Measurements from ENCODE around the gene ADCY4. TPM values are rescaled to one million over a fixed set of nuclear protein-coding genes. Genes with fewer than 3 reads are reported as not detected.
"Not testable (repeated sequence)": the region's sequence is repeated elsewhere in the genome, so short reads cannot be mapped to it uniquely, and the experiment has no call there.

Gene ADCY4
- total RNA-seq, 4 donors from 2014 or later = 13.3 to 40.5 (median 22.6) TPM

DNA sequence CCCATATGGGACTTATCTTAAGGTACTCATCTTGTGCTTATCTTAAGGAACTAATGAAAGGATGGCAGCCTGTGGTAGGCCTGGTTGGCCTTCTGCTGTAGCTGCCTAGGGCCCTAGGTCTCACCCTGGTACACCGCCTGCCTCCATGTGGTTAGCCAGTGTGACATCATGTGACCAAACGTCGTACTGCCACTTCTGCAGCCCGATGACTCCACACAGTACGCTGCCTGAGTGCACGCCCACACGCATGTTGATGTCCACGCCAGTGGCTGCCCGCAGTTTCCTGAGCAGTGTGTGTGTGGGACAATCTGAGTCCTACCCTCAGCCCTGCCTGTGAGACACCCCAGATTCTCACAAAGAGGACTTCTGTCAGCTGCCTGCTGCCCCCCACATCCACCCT is 5.1 kb downstream of the ADCY4 start:
- peaks cover 0 to 39% (median 12%) of the 10 kb centered on the region in 3 donors for H3K4me1 ChIP-seq
- peaks cover 50% of the 10 kb centered on the region for H3K27me3 ChIP-seq
- no peaks in the 10 kb centered on the region for H3K9me3 ChIP-seq
- 40 to 93% methylated on average over 1 to 3 of the region's 9 CpGs for WGBS, 2 donors (ENCODE audit: low coverage in 1 of 2)
- peak overlapping the region in 1 of 4 donors; percentile 37 for H3K27ac ChIP-seq
- ATAC-seq = no peak
- no peaks in the 10 kb centered on the region for H3K36me3 ChIP-seq
- H3K4me3 ChIP-seq = no peak overlapping the region
- TF ChIP-seq, protein P1, sequence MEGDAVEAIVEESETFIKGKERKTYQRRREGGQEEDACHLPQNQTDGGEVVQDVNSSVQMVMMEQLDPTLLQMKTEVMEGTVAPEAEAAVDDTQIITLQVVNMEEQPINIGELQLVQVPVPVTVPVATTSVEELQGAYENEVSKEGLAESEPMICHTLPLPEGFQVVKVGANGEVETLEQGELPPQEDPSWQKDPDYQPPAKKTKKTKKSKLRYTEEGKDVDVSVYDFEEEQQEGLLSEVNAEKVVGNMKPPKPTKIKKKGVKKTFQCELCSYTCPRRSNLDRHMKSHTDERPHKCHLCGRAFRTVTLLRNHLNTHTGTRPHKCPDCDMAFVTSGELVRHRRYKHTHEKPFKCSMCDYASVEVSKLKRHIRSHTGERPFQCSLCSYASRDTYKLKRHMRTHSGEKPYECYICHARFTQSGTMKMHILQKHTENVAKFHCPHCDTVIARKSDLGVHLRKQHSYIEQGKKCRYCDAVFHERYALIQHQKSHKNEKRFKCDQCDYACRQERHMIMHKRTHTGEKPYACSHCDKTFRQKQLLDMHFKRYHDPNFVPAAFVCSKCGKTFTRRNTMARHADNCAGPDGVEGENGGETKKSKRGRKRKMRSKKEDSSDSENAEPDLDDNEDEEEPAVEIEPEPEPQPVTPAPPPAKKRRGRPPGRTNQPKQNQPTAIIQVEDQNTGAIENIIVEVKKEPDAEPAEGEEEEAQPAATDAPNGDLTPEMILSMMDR (IDR thresholded peaks at IDR 0.05) = no peak
- TF ChIP-seq EP300 (IDR thresholded peaks at IDR 0.05) (no peak), POLR2A (IDR thresholded peaks at IDR 0.05) (no peak), POLR2AphosphoS5 (IDR thresholded peaks at IDR 0.05) (no peak)

DNA sequence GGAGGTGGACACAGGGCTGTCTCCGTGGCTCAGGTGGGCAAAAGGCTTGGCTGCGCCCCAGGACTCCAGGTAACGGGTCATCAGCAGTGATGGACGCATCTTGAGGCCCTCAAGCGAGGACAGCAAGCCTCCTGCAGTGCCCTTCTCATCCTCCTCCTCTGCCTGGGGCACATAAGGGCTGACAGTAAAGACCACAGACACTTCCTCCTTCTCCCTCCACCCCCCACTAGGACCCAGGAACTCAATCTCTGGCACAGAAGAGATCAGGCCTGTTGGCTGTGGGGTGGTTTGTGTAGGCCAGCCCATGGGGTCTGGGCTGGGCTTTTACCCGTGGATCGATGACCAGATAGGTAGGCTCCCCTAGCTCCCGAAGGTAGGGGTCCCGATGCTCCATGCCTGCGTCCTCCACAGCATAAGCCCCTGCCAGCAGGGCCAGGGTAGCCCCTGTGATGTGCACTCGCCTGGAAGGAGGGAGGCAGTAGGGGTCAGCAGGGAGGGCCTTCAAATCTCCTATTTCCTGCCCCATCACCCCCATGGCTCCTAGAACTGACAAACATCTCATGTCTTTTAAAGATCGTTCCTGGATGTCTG is 5.7 kb downstream of the ADCY4 start:
- Histone ChIP-seq H3K27me3 (peaks cover 44% of the 10 kb centered on the region), H3K27ac (peak overlapping the region in 1 of 4 donors; percentile 37), H3K36me3 (peaks cover 0 to under 1% of the 10 kb centered on the region in 2 donors), H3K4me3 (no peak overlapping the region), H3K9me3 (no peaks in the 10 kb centered on the region), H3K4me1 (peaks cover 0 to 33% (median 6%) of the 10 kb centered on the region in 3 donors)
- 62 to 84% methylated on average over 3 to 6 of the region's 12 CpGs for WGBS, 2 donors (ENCODE audit: low coverage in 1 of 2)
- ATAC-seq = no peak
- TF ChIP-seq EP300 (IDR thresholded peaks at IDR 0.05) (no peak), POLR2AphosphoS5 (IDR thresholded peaks at IDR 0.05) (no peak), POLR2A (IDR thresholded peaks at IDR 0.05) (no peak)
- TF ChIP-seq, protein P1 (IDR thresholded peaks at IDR 0.05) = no peak

DNA sequence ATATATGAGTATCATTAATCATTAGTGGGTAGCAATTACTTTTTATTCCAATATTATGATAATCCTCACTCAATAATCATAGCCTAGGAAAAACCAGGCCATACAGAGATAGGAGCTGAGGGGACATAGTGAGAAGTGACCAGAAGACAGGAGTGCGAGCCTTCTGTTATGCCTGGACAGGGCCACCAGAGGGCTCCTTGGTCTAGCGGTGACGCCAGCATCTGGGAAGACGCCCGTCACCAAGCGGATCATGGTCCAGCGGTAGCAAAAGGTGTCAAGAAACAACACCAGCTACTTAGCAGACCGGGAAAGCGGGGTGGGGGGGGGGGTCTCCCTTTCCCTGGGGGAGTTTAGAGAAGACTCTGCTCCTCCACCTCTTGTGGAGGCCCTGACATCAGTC is 7.0 kb downstream of the ADCY4 start:
- peaks cover 32% of the 10 kb centered on the region for H3K27me3 ChIP-seq
- H3K4me1 ChIP-seq = peaks cover 0 to 21% (median 6%) of the 10 kb centered on the region in 3 donors
- WGBS, 2 donors (ENCODE audit: low coverage in 1 of 2) = 0% methylated on average over 1 of the region's 9 CpGs
- peak overlapping the region in 1 of 4 donors; percentile 9 for H3K27ac ChIP-seq
- H3K9me3 ChIP-seq, ATAC-seq, H3K36me3 ChIP-seq, H3K4me3 ChIP-seq: not testable (repeated sequence)
- TF ChIP-seq, protein P1 (IDR thresholded peaks at IDR 0.05) = peak in 3 of 4 experiments; percentile 65 to 79 (median 74)

DNA sequence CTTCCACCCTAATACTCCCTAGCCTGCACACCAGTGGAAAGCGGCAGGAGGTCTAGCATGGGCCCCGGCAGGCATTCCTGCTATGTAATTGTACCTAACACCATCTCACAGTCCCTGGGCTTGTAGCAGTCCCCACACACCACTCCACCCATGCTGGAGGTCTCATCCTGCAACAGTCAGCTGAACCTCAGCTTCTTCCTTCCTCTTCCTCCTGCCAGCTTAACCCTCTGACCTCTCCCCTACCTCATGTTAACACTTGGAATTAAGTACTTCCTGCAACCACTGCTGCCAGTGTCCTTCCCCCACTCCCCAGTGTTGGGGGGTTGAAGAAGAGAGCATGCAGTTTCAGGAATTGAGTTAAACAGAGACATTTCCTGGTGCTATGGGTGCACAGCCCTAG is 7.6 kb downstream of the ADCY4 start:
- no peak overlapping the region for H3K4me3 ChIP-seq
- WGBS, 2 donors (ENCODE audit: low coverage in 1 of 2) = 60% methylated on average over 1 of the region's 2 CpGs; no CpG with 5 or more reads in 1 of the 2 donors
- peaks cover 0 to 15% (median under 1%) of the 10 kb centered on the region in 3 donors for H3K4me1 ChIP-seq
- H3K27me3 ChIP-seq = peaks cover 25% of the 10 kb centered on the region
- peak overlapping the region in 1 of 4 donors; percentile 9 for H3K27ac ChIP-seq
- no peak for ATAC-seq
- H3K36me3 ChIP-seq = peaks cover 0 to 4% of the 10 kb centered on the region in 2 donors
- H3K9me3 ChIP-seq = no peaks in the 10 kb centered on the region
- TF ChIP-seq EP300 (IDR thresholded peaks at IDR 0.05) = no peak
- TF ChIP-seq POLR2AphosphoS5 (IDR thresholded peaks at IDR 0.05) = no peak
- TF ChIP-seq POLR2A (IDR thresholded peaks at IDR 0.05) = no peak
- TF ChIP-seq, protein P1 (IDR thresholded peaks at IDR 0.05) = no peak

DNA sequence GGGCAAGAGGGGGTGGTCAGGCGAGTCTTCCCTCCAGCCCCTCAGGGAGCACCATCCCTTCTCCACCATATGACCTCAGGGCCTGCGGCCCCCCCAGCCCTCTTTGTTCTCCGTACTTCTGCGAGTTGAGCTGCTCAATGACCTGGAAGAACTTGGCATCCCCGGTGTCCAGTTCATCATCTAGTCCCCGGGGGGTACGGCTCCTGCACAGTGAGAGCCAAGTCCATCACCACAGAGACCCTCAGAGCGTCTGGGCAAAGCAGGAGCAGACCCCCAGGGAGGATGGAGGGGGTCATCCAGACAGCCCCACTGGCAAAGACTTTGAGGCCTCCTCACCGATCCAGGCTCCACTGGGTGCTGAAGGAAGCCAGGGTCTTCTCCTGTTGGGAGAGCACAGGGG is 8.9 kb downstream of the ADCY4 start:
- Histone ChIP-seq H3K4me1 (peaks cover 0 to 8% (median 0%) of the 10 kb centered on the region in 3 donors), H3K9me3 (no peaks in the 10 kb centered on the region), H3K36me3 (peaks cover 0 to 4% of the 10 kb centered on the region in 2 donors), H3K27me3 (peaks cover 15% of the 10 kb centered on the region), H3K27ac (no peak overlapping the region), H3K4me3 (no peak overlapping the region)
- WGBS, 2 donors (ENCODE audit: low coverage in 1 of 2) = 63 to 66% methylated on average over 2 to 4 of the region's 9 CpGs
- TF ChIP-seq POLR2A (IDR thresholded peaks at IDR 0.05) (peak in 1 of 2 donors; percentile 4), EP300 (IDR thresholded peaks at IDR 0.05) (no peak)
- no peak for ATAC-seq

Data from gastroesophageal sphincter (tissue), 4 donors.